T-helper 9 cell (primary cell): ENCODE data around the gene RAB30.
A peak's percentile ranks its signal among the peaks of the same experiment; 100 is the strongest.
"Not testable (repeated sequence)": the region's sequence is repeated elsewhere in the genome, so short reads cannot be mapped to it uniquely, and the experiment has no call there.

Experiments used
- DNase-seq: peaks from one replicate; pipeline ENCODE4 v3.0.0-alpha.2; 2020

Gene RAB30

GRCh38 chr11:82979824-82980223, 91.9 kb downstream of the RAB30 start:
- no peak for DNase-seq

- DNase-seq = no peak
Observed at GRCh38 chr11:82978422-82979099, 93.1 kb downstream of the RAB30 start.

- DNase-seq = no peak
Observed at GRCh38 chr11:82976786-82977185, 94.9 kb downstream of the RAB30 start.

- DNase-seq = no peak
Observed at GRCh38 chr11:82975882-82976281, 95.8 kb downstream of the RAB30 start.

- DNase-seq = no peak
Observed at GRCh38 chr11:82974851-82975250, 96.8 kb downstream of the RAB30 start.

- no peak for DNase-seq
Observed at GRCh38 chr11:82974135-82974534, 97.6 kb downstream of the RAB30 start.

- DNase-seq = no peak
Observed at GRCh38 chr11:82972103-82972502, 99.6 kb downstream of the RAB30 start.

GRCh38 chr11:82971519-82971946, 100.2 kb downstream of the RAB30 start:
- DNase-seq = not testable (repeated sequence)

- DNase-seq = not testable (repeated sequence)
Observed at GRCh38 chr11:82970507-82971083, 101.1 kb downstream of the RAB30 start.

GRCh38 chr11:82969811-82970210, 101.9 kb downstream of the RAB30 start:
- no peak for DNase-seq

- no peak for DNase-seq
Observed at GRCh38 chr11:82967381-82967780, 104.3 kb downstream of the RAB30 start.

- not testable (repeated sequence) for DNase-seq
Observed at GRCh38 chr11:82962021-82962420, 109.7 kb downstream of the RAB30 start.

- DNase-seq = no peak
Observed at GRCh38 chr11:82960779-82961143, 110.9 kb downstream of the RAB30 start.

GRCh38 chr11:82959987-82960778, 111.5 kb downstream of the RAB30 start:
- DNase-seq = no peak

GRCh38 chr11:82955736-82956453, 115.8 kb downstream of the RAB30 start:
- peak; percentile 59 for DNase-seq

- not testable (repeated sequence) for DNase-seq
Observed at GRCh38 chr11:82950502-82950901, 121.2 kb downstream of the RAB30 start.

GRCh38 chr11:82949352-82949751, 122.3 kb downstream of the RAB30 start:
- no peak for DNase-seq

GRCh38 chr11:82945682-82946081, 126.0 kb downstream of the RAB30 start:
- no peak for DNase-seq

- DNase-seq = not testable (repeated sequence)
Observed at GRCh38 chr11:82945041-82945440, 126.7 kb downstream of the RAB30 start.

- no peak for DNase-seq
Observed at GRCh38 chr11:82944198-82944597, 127.5 kb downstream of the RAB30 start.

GRCh38 chr11:82943430-82943829, 128.3 kb downstream of the RAB30 start:
- DNase-seq = not testable (repeated sequence)

GRCh38 chr11:82942376-82942775, 129.3 kb downstream of the RAB30 start:
- no peak for DNase-seq

- DNase-seq = no peak
Observed at GRCh38 chr11:82939456-82939855, 132.2 kb downstream of the RAB30 start.
